Stimulated activated CD4-positive, alpha-beta T cell treated with anti-CD3 and anti-CD28 coated beads, Interleukin-12 subunit alpha, Interleukin-12 subunit beta, amount 100 ng/mL, for 24 hours (primary cell): ENCODE data around the gene PTPRN2.

ENCODE experiments used
- DNase-seq, 2 experiments: peaks; one replicate each; pipeline ENCODE4 v3.0.0-alpha.2; 2020; ENCODE audit warnings: low read depth in 2 of 2

Gene PTPRN2

DNA sequence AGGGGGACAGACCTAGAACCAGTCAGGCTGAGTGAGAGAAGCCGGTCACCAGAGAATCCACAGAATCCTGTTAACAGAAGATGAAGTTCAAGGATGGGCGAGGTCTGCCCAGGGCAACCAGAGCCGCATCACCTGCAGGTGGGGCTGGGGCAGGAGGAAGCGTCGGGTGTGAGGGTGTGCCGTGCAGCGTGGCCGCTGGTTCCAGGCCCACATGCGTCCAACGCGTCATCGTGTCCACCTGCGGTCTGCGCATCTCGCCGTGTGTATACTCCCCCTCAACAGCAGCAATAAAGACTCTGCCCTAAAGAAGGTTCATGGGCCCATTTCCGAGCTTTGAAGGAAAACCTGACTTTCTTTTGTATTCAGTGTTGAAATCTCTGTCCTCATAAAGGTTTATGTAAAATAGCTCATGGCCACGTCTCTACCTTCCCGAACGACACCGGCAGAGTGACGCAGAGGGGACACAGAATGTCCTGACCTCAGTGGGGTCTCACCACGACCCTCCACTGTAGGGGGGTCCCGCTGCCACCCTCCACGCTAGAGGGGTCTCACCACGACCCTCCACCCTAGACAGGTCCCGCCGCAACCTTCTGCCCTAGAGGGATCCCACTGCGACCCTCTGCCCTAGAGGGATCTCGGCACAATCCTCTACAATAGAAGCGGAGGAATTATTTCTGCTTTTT, 446.9 kb downstream of the PTPRN2 start:
- DNase-seq, result no peak

DNA sequence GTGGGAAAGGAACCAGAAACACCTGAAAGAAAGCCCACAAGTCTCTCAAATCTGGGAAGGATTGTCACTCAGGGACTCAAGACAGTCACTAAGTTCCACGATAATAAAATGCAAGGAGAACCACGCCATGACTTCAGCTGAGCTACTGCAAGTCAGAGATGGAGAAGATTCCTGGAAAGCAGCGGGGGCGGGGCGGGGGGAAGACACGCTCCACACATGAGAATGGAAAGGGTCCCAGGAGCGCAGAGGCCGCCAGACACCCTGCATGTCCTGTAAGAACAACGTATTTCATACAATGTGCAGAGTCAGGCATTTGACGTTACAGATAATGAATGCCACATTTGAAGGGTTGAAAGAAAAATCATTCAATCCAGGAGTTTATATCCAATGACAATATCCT, 448.1 kb downstream of the PTPRN2 start:
- DNase-seq, result no peak

DNA sequence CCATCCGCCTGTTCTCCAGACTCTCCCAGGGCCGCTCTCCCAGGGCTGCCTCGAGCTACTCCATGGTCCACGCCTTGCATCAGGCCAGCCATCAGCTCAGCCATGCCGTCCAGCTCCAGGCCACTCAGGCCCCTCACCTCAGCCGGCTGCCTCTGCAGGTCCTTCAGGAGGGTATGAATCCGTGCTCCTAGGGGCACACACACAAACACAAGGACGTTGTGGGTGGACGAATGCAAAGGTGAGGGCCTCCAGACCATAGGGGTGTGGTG, 449.4 kb downstream of the PTPRN2 start:
- no peak for DNase-seq

DNA sequence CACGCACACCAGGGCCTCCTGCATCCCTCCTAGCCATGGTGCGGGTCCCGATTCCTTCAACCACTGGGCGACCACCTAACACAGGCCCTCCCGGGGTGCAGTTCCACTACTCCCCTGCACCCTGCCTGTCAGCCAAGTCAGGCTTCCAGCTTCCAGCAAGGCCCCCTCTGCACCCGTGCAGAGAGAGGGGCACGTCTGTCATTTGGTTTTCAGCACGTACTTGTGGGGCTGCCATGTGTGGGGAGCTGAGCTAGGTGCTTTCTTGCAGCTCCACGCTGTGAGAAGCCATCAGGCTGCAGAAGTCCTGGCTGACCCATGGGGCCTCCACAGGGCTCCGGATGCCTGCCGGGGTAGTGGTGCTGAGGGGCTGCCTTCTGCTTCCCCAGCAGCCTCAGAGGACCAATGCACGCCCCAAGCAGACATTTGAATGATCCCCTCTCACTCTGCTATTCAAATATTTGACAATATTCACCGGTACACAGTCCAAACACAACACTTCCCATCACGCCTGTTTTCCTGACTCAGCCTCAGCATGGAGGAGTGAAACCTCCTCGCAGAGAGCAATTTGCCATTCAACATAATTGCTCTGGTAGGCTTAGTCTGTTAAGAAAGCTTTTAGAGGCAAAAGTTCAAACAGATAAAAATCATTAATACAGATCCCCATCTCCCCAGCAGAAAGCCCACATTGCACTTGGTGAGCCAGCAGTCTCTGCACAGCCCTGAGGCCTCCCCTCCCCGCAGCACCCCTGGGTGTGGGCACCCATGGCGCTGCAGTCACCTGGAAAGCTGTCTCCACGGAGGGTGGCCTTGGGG, 449.9 kb downstream of the PTPRN2 start:
- no peak for DNase-seq

DNA sequence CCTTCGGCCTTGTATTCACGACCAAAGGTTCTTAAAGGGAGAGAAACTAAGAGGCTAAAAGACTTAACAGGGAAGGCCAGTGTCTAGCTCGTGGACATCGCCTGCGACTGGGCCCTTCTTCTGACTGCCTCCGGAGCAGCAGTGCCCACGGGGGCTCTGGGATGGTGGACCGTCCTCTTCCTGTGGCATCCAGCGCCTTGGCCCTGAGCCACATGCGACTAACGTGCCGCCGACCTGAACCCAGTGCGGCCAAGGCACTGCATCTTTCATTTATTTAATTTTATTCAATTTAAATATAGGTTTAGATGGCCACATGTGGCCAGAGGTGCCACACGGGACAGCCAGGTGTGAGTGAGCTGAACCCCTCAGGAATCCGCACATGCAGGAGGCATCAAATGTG, 451.7 kb downstream of the PTPRN2 start:
- no peak for DNase-seq

DNA sequence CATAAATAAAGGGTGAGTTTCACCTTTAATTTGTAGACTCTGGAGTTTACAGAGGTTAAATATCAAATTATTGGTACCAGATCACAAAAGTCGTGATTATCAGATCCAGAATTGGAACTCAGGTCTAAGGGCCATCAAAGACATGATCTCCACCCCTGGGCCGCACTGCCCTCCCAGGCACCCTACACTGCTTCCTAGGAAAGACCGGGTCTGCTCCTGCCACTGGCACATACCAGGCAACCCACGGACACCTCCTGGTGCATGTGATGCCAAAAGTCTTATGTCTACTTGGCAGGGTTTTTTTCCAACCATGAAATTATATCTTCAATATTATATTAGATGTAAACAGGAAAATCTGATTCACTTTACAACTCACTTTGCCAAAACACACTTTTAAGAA, 452.8 kb downstream of the PTPRN2 start:
- no peak for DNase-seq

DNA sequence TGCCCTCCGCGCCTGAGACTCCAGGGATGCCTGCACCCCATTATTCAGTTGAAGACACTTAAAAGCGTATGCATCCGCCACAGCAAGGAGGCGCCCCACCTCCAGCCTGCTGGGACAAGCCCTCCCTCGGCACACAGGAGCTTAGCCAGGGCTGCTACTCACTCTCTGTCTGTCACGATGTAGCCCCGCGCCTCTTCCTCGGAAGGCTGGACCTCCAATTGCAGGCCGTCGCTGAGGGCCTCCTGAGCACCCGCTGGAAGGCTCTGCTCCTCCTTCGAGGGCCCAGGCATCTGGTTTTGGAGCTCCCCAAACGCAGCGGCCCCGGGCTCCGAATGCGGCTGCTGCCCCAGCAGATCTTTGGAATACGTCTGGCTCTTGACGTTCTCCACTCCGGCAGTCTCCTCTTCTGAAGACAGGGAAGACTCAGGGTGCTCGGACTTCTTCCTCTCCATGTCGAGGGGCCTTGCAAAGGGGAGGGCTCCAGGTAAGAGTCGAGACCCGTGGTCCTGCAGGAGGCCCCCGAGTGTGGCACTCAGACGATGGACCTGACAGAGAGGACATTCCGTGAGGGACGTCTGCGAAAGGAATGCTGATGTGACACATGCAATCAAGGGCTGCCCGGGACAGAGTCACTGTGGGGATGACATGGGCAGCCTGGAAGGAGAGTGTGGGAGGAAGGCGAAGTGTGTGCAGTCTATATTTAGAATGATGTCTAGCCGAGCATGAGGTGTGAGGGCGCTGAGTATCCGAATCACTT, 453.9 kb downstream of the PTPRN2 start:
- DNase-seq, result no peak

DNA sequence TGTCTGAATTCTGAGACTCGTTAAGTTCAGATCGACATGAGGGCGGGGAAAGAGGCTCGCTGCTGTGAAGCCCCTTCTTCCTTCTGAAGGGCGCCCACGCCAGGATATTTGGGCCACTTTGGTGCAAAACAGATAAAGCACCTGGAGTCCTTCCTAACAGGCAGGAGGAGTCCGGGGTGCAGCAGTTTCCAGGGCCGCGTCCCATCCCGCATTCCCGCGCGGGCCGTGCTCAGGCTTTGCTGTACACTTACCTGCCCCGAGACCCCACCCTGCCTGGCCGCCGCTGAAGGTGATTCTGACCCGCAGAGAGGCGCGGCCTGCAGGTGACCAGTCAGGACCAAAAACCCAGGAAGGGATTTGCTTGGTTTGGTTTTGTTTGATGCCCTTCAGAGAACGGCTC, 454.6 kb downstream of the PTPRN2 start:
- DNase-seq, result no peak

DNA sequence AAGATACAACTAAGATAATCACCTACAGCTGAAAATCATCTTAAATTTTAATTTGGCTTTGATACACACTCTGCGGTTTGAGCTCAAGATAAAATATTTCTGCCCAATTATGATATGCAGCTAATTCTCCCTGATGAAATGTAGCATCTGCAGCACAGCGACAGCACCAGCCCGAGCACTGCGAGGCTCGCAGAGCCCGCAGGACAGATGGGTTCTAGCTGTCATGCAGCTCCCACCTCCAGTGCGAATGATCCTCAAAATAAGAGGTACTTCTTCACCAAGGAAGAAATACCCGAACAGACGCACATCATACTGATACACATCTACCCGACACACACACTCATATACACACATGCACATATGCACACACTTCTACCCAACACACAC, 457.6 kb downstream of the PTPRN2 start:
- no peak for DNase-seq

DNA sequence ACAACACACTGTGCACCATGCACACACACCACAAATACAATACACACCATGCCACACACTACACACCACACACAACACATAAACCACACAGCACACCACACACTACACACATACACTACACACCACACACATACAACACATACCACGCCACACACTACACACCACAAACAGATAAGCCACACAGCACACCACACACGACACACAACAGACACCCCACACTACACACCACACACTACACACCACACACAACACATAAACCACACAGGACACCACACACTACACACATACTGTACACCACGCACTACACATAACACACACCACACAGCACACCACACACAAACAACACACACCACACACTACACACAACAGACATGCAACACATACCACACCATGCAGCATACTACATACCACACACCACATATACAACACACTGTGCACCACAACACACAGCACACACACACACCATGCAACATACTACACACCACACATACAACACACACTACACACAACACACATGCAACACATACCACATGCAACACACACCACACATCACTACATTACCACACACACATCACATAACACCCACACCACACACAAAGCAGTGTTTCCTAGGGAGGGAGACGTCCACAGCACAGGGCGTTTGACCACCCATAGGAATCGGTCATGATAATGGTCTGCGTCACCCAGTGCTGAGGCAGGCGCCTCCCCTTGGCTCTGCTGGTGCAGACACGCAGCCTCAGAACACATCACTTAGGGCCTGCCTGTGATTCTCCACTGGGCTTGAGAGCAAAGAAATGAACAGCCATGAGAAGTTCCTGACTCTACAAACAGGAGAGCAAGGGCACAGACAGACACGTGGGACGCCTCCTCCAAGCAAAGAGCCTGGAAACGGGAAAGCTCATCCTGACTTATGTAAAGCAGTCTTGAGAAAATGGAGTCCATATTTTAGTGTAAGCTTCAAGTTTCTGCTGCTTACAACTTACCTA, 458.3 kb downstream of the PTPRN2 start:
- no peak for DNase-seq

DNA sequence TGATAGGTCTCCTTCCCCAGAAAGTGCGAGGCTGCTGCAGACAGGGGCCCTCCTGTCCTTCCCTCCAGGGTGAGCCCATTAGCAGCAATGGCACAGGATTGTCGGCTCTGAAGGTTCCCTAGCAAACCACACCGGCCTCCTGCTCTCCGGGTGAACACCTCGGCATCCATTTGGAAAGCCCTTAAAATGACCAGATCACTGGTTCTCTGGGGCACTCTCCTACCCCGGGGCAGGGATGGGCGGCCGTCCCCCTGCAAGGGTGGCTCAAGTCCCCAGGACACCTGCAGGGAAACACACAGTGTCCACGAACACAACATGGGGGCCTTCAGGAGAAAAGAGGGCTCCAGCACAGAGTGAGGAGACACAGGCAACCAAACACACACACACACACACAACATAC, 459.1 kb downstream of the PTPRN2 start:
- DNase-seq, result no peak

DNA sequence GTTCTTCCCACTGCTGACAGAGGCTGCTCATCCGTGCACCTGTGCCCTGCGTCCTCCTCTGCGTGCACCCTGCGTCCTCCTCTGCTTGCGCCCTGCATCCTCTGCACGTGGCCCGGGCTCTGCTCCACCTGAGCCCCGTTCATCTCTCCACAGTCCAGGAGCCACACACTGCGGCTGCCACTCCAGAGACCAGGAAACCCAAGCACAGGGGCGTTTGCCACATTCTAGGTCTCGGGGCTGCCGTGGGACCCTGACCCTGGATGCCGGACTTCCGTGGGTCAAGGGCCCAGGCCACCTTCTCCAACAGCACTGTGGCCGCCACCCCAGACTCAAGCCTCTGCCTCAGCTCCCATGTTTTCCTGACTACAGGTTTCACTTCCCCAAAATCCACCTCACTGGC, 460.4 kb downstream of the PTPRN2 start:
- no peak for DNase-seq

DNA sequence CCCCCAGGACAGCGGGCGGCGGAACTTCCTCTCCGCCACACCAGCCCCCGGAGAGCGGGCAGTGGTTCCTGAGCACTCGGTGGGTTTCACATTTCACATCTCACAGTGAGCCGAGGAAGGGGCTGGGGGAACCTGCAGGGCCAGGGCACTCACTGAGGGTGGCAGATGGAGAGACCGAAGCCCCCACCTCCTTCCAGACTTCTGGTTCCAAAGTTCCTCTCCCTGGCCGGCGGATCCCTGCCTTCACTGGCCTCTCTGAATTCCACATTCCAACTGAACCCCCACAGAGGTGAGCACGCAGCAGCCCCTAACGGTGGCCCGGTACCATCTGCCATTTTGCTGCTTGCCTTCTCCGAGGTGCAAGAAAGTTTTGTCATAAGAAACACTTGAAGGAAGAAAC, 461.0 kb downstream of the PTPRN2 start:
- DNase-seq, result no peak

DNA sequence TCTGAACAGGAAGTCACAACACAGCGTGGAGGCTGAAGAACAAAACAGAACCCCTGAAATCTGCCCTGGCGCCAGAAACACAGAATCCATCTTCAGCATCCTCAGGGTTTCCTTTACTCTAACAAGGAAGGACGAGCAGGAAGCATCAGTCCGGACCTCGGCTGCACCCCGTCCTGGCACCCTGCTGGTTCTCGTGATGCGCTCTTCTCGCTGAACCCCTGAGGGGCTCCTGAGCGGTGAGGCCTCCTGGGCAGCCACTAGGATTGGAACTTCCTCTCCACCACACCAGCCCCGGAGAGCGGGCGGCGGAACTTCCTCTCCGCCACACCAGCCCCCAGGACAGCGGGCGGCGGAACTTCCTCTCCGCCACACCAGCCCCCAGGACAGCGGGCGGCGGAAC, 461.9 kb downstream of the PTPRN2 start:
- no peak for DNase-seq

DNA sequence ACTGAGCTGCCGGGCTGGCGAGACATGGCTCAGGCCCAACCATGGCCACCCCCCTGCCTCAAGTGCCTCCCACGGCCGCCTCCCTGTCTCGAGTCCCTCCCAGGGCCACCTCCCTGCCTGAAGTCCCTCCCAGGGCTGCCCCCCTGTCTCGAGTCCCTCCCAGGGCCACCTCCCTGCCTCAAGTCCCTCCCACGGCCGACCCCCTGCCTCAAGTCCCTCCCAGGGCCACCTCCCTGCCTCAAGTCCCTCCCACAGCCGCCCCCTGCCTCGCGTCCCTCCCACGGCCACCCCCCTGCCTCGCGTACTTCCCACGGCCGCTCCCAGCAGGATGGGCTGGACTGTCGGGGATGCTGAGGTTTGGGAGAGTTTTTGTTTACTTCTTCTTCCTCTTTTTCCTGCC, 462.5 kb downstream of the PTPRN2 start:
- no peak for DNase-seq

DNA sequence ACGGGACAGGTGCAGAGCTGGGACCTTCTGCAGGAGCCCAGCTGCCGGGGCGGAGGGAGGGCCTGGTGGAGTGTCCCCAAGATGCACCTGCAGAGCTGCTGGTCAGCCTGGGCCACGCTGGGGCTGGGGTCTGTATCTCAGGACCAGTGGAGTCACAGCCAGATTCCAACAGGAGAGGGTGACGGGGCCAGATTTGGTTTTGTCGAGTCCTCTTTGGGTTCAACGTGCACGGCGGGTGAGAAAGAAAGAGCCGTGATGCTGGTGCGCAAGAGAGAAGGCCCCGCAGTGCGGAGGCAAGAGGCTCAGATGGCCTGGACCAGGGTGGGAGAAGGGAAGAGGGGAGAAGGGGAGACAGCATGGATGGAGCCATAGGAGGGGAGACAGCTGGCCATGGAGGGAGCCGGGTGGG, 462.9 kb downstream of the PTPRN2 start:
- DNase-seq, result no peak

DNA sequence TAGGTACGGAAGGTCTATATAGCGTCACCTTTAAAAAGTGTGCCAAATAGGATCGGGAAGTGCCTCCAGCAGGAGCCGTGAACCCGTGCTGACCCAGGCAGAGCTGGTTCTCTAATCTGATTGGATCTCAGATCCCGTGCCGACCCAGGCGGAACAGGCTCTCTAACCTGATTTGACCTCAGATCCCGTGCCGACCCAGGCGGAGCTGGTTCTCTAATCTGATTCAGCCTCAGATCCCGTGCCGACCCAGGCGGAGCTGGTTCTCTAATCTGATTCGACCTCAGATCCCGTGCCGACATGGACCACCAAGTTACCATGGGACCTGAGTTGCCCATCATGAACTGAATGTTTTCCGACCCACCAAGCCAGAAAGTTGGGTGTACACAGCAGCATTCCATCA, 463.9 kb downstream of the PTPRN2 start:
- no peak for DNase-seq

DNA sequence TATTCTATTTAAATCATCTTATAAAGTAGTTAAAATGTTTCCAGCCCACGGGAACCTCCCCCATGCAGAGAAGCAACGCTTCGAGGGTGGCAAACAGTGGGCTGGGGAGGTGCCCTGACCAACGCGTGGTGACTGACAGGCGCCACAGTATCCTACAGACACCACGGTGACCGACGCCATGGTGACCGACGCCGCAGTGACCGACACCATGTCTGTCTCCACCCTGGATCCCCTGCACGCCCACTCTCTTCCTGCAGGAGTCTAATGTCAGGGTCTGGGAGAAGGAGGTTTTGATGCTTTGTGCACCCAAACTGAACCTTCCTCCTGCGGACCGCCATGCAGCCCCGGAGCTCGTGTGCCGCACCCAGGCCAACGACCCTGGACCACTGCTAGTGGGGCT, 464.4 kb downstream of the PTPRN2 start:
- no peak for DNase-seq

DNA sequence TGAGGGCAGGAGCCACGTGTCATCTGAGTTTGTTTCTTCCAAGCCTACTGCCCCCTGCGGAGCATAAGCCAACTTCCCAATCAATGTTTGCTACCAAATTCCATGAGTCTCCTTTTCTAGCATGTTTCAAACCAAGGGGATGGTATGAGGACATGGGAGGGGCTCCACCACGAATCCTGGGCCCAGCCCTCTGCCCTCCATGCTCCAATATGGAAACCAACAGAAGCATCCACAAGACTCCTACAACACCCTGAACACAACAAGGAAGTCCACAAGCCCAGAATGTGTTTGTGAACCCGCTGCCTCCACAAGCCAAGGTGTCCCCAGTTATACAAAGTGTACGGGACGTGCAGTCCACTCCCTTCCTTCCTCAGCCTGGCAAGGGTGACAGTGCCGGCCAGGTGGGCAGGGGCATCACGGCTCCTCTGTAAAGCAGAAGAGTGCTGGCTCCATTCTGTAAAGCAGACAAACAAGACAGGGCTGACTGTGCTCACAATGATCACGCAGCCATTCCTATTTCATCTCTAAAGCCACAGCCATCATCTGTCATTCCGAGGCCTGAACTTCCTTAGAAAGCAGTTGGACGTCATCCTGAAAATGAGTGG, 466.1 kb downstream of the PTPRN2 start:
- no peak for DNase-seq

DNA sequence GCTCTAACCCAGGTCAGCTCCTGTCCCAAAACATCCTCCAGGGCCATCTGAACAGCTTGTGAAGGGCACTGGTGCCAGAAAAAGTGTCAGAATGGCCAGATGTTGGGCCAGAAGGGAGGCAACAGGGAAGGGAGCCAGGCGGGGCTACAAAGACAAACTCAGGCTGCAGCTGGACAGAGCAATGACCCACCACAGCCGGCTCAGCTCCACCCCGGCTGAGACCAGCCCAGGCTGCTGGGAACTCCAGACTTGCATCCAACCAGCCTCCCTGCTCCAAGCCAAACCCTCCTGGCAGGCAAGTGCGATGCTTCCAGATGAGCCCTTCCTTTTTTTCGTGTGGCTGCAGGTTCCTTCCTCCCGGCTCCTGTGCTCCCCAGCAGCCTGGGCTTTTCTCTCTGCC, 466.9 kb downstream of the PTPRN2 start:
- no peak for DNase-seq

DNA sequence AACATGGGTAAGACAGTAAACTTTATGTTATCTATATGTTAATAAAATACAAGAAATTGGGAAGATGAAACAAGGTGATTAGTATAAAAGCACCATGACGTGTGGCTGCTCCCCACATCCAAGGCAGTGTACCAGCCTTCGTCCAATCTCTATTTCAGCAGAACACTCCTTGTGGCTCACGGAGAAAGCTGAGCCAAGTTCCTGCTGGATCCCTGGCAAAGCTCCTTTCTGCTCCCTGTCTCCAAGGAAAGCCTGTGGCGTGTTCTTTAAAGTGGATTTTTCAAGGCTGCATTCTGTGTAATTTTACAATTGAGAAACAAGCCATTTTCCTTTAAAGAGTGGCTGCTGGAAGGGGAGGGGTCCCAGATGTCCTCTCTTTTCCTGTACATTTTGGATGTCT, 467.3 kb downstream of the PTPRN2 start:
- no peak for DNase-seq
